HG03135 (cell line): ENCODE data around the gene TST.
"Not testable (repeated sequence)": the region's sequence is repeated elsewhere in the genome, so short reads cannot be mapped to it uniquely, and the experiment has no call there.

Experiments used
- ATAC-seq: cut with Tn5 transposase; IDR thresholded peaks from one replicate; pipeline ENCODE4 v1.9.1; 2021; ENCODE audit warnings: mild to moderate bottlenecking, moderate library complexity; ENCODE audit not compliant: unreplicated experiment

Gene TST

DNA sequence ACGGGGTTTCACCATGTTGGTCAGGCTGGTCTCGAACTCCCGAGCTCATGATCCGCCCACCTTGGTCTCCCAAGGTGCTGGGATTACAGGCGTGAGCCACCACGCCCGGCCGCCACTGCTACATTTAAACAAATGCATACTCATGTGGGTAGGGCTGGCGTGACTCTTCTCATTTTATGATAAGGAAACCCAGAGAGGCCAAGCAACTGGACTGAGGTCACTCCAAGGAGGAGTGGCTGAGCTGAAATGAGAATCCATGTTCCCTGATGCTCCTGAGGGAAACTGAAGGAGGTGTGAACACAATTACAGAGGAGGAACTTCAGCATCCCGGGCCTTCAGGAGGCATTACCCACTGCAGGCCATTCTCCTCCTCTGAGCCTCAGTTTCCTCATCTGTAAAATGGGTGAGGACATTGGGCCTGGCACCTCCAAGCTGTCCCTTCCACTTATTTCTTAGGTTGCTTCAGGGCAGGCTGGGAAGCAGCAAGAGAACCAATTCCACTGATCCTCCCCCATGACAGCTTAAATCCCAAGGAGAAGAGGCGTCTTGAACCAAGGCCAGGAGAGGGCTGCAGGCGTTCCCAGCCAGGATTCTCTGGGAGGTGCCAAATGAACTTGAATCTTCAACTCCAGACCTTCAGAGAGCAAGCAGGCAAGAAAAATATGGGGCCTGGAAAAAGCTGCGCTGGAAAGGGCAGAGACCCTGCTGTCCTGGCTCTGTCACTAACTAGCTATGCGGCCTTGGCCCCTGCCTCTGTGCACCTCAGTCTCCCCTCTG is 2.9 kb downstream of the TST start:
- no peak for ATAC-seq

DNA sequence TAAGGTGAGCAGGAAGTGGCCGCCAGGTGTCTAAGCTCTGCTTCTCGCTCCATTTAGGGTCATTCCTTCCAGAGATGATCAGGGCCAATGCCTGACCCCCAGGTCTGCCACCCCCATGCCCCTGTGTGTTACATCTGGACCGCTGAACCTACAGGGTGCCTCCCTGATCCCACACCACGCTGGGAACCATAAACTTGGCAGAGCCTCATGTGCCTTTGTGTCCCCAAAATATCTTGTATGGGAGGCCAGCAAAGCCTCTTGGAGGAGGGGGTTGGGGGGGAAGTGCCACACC is 3.7 kb downstream of the TST start:
- ATAC-seq, result no peak

DNA sequence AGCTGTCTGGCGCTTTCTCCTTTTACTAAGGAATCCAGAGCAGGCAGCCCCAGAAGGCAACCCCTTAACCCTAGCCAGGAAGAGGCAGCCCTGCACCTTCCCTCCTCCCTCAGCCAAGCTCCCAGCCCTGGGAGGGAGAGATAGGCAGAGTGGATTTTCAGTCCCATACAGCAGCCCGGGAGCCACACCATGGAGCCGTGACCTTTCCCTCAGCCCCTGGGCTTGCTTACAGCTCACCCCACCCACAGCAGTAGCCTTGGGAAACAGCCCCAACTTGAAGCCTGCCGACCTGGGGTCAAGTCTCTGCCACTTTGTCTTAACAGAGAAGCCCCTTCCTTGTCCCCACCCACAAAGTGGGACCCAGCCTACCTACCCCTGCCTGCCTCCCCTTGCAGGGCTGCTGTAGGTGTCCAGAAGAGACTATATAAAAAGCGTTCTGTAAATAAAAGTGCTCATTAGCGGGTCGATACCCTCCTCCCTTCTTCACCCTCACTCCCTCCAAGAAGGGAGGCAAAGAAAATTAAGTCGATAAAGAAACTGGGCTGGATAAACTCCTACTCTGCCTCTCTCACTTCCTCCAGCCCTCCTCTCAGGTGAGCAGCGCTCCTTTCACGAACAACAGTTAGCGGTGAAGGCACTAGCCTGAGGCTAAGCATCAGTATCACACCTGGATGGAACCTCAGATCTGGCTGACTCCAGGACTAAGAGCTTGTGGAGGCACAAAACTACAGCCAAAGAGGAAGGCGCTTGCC is 4.2 kb downstream of the TST start:
- ATAC-seq, result no peak

DNA sequence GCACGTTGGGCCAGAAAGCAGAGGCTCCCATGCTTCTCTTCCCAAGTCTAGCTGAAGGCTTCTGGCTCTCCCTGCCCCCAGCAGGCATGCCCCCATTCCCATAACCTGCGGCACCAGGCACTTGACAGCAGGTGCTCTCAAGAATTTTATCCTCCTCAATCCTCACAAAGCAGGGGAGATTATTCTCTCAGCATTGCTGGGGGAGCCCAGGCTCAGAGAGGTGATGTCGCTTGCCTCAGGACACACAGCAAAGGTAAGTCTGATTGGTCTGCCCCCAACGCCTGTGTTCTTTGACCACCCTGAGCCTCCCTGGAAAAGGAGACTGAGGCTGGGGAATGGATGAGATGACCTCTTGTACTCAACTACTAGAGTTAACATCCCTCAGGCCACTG is 4.8 kb downstream of the TST start:
- ATAC-seq, result no peak

DNA sequence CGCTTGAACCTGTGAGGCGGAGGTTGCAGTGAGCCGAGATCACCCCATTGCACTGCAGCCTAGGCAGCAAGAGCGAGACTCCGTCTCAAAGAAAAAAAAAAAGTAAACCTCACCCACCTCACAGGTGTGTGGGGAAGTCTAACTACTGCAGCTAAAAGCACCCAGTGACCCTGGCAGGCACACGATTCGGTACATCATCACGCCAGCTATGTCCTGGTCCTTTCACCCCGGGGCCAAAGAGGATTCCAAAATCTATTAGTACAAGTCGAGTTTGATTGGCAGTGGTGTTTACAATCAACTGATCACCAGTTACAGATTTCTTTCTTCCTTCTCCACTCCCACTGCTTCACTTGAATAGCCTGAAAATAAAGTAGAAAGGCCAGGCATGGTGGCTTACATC is 6.3 kb downstream of the TST start:
- no peak for ATAC-seq

DNA sequence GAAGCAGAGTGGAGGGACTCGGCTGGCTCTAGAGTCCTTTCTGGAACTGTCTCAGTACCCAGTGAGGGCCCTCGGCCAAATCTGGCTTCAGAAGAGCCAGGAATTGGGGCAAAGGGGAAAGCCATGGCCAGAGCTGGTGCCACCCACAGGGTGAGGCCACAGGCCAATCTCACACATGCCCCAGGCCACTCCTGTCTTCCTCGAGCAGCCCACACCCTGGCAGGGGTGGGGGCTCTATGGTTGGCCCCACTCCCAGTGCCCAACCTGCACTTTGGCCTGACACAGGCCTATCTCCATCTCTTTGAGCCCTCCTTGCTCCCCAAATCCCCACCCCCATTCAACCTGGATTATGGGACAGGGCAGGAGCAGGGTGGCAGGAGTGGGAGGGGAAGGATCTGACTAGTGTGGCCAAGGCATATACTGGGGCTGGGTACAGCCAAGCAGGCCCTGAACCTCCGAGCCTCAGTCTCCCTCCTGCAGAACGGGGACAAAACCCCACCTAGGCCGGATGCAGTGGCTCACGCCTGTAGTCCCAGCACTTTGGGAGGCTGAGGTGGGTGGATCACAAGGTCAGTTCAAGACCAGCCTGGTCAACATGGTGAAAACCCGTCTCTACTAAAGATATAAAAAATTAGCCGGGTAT is 6.9 kb downstream of the TST start:
- ATAC-seq, result no peak

DNA sequence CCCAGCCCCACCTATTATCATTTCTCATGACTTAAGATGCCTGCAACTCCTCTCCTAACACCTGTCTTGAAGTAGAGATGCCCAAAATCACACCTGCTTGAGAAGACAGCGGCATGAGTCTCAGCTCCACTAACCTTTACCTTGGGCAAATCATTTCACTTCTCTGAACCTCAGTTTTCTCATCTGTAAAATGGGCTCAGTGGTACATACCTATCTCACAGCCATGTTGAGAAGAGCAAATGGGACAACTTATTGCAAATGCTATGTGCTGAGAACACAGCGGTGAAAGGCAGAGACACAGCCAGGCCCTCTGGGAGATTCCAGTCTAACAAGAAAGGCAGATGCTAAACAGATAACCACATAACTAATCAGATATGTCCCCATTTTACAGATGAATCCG is 7.8 kb downstream of the TST start:
- ATAC-seq, result no peak

DNA sequence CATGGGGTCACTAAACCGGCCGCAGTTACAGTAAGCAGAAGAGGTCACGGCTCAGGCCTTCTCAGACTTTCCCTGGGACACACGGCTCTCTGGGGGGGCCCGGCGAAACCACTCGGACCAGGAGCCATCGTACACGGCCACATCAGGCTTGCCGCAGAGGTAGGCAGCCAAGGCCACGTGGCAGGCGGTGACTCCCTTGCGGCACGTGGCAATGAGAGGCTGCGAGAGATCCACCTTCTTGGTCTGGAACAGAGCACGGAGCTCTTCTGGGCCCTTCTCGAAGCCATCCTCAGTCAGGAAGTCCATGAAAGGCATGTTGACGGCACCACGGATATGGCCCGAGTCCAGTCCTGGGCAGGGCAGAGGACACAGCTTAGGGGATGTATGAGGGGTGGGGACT is 8.3 kb downstream of the TST start:
- no peak for ATAC-seq

DNA sequence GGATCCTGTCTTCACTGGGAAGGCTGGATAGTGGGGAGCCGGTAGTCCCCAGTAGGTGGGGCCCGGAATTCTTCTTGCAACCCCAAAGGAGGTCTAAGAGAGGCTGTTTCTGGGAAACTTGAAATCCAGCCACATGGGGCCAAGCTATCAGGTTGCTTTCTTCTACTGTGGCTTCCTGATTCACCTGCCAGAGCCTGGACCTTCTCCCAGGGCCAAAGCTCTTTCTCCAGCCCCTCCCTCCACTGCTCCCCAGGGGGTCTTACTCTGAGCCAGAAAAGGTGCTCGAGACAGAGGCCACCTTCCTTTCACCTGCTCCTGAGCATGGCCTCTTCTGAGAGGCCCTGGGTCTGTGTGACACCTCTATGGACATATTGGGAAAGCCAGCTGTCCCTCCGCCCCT is 9.1 kb downstream of the TST start:
- no peak for ATAC-seq

DNA sequence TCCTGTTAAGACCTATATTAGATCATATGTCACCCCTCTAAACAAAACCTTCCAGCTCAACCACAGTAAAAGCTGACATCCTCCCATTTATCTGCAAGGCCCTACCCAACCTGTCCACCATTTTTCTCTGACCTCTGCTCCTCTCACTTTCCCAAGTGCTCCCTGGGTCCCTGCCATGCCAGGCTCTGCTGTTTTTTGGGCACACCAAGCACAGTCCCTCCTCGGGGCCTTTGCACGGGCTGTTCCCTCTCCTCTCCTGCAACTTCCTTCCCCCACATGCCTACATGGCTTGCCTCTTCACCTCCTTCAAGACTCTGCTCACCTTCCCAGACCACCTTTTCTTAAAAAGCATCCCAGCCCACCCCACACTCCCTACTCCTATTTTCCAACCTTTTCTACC is 9.8 kb downstream of the TST start:
- no peak for ATAC-seq

DNA sequence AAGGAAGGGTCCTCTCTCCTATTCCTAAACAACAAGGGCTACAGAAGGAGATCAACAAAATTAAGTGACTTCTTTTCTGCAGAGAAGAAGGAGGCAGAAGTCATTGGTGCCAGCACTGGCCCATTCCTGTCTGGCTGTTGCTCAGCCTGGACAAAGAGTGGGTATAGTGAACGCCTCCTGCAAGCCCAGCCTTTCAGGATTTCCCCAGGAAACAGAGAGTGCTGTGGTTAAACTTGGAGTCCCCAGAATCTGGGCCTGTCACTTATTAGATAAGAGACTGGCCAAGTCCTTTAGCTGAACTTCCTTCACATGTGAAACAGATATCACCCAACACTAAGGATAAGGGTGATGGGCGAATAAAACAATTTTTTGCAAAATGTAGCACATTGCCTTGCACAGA is 10.9 kb downstream of the TST start:
- ATAC-seq, result no peak

DNA sequence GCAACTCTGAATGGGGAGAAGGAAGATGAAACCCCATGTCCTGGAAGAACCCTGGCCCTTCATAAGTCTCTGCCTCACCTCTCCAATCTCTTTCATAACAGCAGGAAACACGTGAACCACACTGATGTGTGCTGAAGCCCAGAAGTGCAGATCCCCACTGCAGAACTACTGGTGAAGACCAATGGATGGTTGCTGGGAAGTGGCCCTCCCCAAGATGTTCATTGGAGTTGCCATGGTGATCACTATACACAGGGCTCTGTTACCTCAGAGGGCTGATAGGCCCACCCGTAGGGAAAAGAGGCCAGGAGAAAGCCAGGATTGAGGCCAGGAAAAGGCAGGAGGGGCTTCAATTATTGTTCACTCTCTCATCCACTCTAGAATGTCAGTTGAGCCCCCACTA is 11.6 kb downstream of the TST start:
- ATAC-seq, result no peak

DNA sequence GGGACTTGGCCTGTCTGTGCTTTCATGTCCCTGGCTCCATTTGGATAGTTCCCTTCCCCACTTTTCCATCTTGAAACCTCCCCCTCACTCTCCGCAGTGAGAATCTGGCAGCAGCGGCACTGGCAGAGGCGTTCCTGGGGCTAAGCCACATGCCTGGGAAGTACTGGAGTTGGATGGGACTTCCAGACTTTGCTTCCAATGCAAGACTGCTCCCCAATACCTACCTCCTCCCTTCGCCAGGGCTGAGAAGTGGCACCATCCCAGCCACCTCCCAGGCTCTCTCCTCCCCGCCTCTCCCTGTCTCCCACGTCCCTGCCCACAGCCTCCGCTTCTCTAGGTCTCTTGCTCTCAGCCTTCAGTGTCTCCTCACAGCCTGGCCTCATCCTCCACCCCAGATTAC is 16.6 kb downstream of the TST start:
- ATAC-seq, result no peak

DNA sequence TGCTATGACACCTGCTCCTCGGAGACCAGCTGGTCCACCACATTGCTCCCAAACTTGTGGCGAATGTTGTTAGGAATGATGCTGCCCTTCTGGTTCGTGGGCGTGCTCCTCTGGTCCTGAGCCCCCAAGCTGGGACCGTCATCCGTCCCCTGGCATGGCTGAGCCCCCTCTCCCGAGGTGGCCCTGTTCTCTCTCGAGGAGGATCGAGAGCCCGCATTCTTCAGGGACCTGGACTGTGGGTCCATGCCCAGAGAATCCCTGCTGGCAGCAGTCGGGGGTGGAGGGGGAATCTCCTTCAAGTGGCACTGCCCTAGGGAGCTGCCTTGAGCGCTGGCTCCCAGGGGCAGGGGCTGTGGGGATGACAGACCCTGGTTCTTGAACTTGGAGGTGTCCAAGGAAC is 17.4 kb downstream of the TST start:
- no peak for ATAC-seq

DNA sequence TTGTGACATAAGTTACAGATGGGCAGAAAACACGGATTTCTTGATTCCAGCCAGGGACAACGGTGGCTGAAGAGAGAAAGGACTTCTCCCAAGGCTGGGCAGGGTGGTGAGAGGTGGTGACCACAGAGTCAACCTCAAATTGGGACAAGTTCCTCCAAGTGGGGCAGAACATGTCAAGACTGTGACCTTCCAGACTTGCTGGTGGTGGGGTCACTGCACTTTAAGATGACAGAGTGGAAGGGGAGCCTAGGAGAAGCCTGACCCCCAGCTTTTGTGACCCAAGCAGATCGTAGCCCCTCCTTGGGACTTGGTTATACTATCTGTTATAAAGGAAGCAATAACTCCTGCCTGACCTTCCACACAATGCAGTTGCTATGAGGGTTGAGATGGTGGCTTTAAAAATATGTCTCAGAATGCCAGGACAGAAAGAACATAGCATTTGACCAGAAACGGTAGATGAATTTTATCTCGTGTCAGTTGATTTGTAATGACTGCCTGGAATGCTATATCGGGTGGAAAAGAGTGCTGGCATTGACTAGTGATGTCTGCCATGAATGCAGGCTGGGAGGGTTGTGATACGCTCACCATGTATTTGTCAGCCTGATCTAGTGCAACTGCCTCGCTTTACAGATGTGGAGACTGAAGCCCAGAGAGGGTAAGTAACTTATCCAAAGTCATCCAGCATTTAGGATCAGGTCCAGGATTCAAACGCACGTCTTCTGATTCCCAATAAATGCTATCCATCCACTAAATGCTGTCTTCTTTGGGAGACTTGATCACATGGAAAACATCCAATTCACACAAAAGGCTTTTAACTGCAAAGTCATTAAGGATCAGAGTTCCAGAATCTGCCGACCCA is 18.3 kb downstream of the TST start:
- ATAC-seq, result no peak

DNA sequence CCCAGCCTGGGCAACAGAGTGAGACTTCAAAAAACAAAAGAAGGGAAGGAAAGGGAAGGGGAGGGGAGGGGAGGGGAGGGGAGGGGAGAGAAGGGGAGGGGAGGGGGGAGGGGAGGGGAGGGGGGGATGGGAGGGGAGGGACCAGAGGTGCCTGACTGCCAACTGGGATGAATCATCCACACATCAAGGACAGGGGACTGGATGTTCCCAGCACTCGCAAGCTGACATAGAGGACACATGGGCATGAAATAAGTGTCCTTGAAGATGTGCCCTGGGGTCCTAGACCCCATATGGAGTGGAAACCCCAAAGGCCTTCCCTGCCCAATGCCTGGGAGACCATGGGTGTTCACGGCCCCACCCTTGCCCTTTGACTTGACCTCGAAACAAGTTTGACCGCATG is 19.8 kb downstream of the TST start:
- ATAC-seq, result no peak

DNA sequence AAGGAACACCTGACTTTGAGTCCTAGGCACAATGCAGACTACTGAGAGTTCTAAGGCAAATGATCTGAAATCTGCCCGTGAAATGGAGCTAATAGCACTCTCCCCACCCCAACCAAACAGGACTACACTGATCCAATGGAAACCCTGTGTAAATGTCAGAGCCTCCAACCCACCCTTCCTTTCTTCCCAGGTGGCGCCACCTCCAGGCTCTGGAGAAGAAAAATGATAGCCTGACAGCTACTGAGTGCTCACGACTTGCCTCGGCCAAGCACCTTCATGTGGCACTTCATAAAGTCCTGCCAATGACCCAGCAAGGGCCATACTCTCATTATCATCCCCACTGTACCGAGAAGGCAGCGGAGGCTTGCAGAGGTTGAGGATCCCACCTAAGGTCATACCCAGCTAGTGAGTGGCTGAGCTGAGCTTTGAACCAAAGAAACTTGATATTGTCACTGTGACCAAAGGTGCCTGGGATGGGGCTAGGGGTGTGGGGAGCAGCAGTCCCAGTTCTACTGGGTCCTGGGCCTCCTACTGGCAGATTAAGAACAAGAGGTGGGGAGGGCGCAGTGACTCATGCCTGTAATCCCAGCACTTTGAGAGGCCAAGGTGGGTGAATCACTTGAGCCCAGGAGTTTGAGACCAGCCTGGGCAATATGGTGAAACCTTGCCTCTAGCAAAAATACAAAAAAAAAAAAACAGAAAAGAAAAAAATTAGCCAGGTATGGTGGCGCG is 20.5 kb downstream of the TST start:
- ATAC-seq, result no peak

DNA sequence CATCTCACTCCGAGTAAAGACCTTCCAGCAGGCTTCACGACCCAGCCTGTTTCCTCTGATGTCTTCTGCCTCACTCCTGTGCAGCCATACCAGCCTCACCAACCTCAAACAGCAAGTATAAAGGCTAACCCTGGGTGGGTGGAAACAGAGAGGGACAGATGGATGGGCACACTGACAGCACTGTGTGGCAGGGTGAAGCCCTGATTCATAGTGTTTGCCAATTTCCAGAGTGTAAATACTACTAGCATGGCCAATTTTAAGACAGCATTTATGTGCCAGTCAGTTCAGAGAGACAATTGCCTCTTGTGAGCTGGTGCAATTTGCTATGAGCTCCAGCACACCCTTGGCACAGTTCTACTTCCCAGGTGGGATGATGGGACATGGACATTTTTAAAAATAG is 21.5 kb downstream of the TST start:
- no peak for ATAC-seq

DNA sequence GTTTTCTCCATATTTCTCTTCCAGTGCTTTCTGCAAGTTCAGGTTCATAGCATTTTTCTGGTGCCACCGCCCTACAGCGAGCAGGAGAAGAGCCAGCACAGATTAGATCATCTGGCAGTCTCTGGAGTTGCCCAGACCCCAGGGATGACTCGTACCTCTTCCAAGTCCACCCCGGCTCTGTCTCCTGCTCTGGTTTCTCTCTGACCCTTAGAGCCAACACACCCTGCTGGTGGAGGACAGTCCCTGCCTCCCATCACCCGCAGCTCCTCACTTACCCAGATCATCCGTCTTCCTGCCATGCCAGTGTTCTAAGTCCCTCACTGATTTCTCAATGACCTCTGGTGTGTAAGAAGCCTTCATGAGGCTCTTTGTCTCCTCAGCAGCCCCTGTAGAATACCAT is 28.0 kb downstream of the TST start:
- ATAC-seq, result no peak

DNA sequence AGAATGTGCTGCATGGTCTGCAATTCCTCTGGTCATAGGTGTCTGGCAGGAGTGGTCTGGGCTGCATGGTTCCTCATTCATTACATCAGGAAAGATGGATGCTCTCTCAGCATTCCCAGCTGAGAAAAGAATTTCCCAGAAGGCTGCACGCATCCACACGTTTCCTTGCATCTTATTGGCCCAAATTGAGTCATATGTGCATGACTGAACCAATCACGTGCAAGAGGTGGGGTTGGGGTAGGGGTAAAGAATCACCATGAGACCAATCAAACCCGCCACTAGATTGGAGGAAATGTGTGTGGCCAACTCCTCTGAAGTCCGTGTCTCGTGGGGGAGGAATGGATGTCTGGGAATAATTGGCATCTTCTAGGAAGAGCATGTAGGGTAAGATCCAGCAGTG is 28.8 kb downstream of the TST start:
- ATAC-seq, result no peak

DNA sequence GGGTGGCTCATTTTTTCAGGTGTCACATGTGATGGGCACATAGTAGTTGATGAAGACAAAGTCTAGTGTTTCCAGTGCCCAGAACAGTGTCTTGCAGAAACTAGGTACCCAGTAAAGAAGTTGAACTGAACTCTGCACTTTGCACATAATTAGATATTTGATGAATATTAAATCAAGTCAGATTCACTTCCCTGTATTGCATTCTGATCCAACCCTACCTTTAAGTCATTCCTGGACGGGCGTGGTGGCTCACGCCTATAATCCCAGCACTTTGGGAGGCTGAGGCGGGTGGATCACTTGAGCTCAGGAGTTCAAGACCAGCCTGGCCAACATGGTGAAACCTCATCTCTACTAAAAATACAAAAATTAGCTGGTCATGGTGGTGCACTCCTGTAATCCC is 30.2 kb downstream of the TST start:
- not testable (repeated sequence) for ATAC-seq
